HG02885 (cell line): ENCODE measurements around the gene KRTAP5-11.
"Not testable (repeated sequence)": the region's sequence is repeated elsewhere in the genome, so short reads cannot be mapped to it uniquely, and the experiment has no call there.

Experiments used
- ATAC-seq: cut with Tn5 transposase; IDR thresholded peaks from one replicate; pipeline ENCODE4 v1.9.1; 2021; ENCODE audit warnings: mild to moderate bottlenecking; ENCODE audit not compliant: unreplicated experiment, poor library complexity

The KRTAP5-11 gene

GRCh38 chr11:71582969-71583368, 294 bp upstream of the KRTAP5-11 start:
- ATAC-seq = not testable (repeated sequence)

DNA sequence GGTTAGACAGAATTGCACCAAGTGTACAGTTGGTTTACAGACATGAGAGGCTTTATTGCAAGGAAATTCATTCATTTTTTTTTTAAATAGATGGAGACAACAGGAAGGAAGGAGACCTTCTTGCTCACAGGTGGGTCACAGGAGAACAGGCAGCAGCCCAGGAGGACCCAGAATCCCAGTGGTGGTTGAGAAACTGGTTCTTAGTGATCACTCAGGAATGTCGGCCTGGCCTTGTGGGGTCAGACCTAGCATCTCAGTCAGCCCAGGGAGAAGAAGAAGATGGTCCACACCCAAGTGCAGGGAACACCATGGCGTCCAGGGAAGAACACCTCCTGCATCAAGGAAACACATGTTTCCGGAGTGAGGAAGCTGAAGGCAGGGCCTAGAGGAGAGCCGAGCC, 849 bp downstream of the KRTAP5-11 start:
- ATAC-seq = no peak

GRCh38 chr11:71580057-71581003, 2.3 kb downstream of the KRTAP5-11 start:
- ATAC-seq = no peak

- not testable (repeated sequence) for ATAC-seq
Measured at GRCh38 chr11:71579513-71579912, 3.2 kb downstream of the KRTAP5-11 start.

- ATAC-seq = no peak
Measured at GRCh38 chr11:71577469-71578004, 5.1 kb downstream of the KRTAP5-11 start.

DNA sequence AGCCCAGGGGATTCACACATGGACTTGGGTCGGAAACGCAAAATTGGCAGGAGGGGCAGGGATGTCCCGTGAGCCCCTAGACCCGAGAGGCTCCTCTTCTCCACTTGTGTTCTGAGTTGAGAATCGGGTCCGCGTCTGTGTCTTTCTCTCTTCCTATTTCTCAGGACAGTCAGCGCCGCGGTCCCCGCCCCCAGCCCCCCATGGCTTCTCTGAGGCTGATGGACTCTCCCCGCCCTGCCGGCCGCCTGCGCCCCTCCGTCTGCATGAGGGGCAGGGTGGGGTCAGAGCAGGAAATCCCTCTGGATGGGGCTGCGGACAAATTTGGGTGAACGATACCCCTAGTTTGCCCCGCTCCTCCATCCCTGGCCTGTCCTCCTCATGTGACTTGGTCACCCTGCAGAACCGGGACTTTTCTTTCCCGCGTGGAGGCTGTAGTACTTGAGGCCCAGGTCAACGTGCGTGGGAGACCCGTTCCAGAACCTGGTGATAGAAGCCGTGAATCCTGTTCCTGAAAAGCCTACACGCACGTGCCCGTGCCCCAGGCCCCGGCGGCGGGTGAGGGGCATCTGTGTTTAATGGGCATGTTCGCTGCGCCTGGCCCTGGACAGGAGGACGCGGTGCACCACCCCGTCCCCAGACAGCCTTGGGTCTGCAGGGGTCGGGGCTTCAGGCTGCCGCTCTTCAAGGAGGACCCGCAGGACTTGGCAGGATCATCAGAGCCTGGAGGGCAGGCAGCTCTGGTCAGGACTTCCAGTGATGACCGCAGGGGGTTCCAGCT, 5.8 kb downstream of the KRTAP5-11 start:
- not testable (repeated sequence) for ATAC-seq

DNA sequence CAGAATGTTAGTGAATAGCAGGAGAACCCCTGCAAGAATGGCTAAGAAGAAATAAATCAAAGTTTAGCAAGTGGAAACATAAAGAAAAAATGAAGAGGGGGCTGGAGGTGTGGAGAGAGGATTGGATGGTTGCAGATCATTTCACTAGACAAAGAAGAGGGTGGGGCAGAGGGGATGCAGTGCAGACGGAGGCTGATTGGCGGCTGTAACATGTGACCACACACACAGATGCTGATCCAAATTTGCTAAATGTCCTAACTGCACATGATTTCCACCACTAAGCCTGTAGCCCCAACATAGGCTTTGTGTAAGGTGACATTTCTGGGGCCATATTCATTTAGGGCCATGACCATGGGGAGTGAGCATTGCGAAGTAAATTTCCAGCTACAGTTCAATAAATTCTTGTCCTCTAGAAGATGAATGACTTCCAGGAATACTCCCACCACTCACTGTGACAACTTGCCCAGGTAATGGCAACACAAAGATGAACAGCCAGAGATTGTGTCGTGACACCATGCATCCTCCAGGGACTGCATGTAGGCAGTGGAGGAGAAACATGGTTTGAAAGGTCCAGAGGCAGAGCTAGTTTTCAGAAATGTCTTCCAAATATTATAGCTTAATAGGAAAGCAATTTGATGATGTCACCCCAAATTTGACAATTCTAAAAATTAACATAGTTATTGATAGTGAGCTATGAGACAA, 6.8 kb downstream of the KRTAP5-11 start:
- ATAC-seq = no peak

GRCh38 chr11:71574418-71574817, 8.3 kb downstream of the KRTAP5-11 start:
- no peak for ATAC-seq

DNA sequence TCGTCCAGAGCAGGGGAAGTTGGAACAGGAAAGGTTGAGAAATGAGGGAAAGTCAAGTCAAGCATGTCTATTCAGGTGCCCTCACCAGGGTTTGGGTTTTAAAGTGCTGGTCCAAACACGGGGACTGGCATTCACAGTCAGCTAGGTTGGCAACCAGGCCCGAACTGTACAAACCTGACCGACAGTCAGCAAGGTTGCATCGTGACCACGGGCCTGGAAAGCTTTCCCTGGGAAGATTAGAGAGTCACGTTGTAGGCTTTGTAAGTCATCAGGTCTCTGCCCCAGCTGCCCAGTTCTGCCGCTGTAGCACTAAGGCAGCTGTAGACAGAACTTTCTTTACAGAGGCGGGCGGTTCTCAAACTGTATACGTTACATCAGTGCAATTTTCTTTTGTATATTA, 9.9 kb downstream of the KRTAP5-11 start:
- no peak for ATAC-seq

DNA sequence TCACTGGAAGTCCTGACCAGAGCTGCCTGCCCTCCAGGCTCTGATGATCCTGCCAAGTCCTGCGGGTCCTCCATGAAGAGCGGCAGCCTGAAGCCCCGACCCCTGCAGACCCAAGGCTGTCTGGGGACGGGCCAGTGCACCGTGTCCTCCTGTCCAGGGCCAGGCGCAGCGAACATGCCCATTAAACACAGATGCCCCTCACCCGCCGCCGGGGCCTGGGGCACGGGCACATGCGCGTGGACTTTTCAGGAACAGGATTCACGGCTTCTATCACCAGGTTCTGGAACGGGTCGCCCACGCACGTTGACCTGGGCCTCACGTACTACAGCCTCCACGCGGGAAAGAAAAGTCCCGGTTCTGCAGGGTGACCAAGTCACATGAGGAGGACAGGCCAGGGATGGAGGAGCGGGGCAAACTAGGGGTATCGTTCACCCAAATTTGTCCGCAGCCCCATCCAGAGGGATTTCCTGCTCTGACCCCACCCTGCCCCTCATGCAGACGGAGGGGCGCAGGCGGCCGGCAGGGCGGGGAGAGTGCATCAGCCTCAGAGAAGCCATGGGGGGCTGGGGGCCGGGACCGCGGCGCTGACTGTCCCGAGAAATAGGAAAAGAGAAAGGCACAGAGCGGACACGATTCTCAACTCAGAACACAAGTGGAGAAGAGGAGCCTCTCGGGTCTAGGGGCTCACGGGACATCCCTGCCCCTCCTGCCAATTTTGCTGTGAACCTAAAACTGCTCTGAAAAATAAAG, 11.4 kb downstream of the KRTAP5-11 start:
- not testable (repeated sequence) for ATAC-seq

DNA sequence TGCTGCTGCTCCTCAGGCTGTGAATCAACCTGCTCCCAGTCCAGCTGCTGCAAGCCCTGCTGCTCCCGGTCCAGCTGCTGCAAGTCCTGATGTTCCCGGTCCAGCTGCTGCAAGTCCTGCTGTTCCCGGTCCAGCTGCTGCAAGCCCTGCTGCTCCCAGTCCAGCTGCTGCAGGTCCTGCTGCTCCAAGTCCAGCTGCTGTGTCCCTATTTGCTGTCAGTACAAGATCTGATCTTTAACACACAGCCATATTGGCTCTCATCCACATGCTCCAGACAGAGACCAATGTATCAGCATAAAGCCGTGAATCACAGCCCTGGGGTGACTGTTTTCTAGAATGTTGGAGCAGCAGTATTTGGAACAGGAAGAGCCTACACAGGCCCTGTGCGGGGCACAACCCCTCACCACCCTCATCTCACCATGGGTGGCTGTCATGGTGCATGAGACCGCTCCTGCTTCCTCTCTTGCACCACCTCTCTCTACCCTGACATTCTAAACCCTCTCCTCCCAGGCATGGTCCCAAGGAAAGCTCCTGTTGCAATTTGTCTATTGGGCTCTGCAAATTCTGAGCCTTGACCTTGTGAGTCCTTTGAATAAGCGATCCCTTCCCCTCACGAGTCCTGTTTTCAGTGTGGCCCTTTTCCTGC, 13.8 kb downstream of the KRTAP5-11 start:
- ATAC-seq = no peak

DNA sequence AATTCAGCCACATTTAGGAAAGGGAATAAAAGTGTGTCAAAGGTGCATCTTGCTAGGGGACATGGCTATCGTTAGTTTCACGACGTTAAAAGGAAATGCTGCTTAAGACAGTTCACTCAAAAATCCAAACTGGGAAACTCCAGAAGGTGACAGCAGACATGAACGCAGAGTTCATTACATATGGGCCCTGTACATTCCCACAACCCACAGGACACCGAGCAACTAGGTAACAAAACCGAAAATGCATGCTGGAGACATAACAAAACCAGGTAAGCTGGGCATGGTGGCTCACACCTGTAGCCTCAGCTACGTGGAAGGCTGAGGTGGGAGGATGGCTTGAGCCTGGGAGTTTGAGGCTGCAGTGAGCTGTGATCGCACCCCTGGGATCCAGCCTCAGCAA, 15.0 kb downstream of the KRTAP5-11 start:
- not testable (repeated sequence) for ATAC-seq

GRCh38 chr11:71566626-71567599, 15.8 kb downstream of the KRTAP5-11 start:
- ATAC-seq = not testable (repeated sequence)

DNA sequence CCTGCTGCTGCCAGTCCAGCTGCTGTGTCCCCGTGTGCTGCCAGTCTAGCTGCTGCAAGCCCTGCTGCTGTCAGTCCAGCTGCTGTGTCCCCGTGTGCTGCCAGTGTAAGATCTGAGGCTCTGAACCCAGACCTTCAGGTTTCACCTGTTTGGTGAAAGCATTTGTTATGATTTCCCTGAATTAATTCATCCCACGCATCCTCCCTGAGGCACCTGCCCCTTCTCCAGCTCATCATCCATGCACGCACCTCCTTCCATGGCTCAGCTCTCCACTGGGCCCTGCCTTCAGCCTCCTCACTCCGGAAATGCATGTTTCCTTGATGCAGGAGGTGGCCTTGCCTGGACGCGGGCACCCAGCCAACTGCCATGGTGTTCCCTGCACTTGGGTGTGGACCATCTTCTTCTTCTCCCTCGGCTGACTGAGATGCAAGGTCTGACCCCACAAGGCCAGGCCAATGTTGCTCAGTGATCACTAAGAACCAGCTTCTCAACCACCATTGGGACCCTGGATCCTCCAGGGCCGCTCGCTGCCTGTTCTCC, 16.5 kb downstream of the KRTAP5-11 start:
- ATAC-seq = no peak

DNA sequence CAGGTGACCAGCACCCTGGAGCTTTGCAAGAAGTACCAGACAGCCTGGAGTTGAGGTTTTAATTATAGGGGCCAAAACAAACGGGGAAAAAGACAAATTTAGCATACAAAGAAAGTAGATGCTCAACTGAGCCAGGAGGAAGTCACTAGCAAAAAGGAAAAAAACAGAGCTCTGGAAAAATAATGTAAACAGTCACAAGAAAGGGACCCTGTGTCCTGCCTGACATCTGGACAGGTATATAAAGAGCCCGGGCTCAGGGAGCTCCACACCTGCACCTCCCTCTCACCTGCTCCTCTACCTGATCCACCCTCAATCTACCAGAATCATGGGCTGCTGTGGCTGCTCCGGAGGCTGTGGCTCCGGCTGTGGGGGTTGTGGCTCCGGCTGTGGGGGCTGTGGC, 17.4 kb downstream of the KRTAP5-11 start, which contains the start of gene KRTAP5-10:
KRTAP5-10 (plus strand) TSS at position 301 of the 400 bp plus-strand sequence; CDS start at position 326, 25 bp downstream.
- no peak for ATAC-seq

- ATAC-seq = no peak
Measured at GRCh38 chr11:71564430-71564829, 18.2 kb downstream of the KRTAP5-11 start.

DNA sequence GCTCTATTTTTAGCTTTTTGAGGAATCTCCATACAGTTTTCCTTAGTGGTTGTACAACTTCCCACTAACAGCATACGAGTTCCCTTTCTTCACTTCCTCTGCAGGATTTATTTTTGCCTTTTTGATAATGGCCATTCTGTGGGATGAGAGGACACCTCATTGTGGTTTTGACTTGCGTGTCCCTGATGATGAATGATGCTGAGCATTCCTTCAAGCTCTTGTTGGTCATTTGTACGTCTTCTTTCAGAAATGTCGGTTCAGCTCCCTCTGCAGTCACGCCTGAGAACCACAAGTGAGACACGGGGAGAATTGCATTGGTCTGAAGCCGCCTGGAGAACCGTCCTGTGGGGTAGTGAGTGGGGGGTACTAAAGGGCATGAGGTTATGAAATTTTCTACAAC, 19.3 kb downstream of the KRTAP5-11 start:
- no peak for ATAC-seq

DNA sequence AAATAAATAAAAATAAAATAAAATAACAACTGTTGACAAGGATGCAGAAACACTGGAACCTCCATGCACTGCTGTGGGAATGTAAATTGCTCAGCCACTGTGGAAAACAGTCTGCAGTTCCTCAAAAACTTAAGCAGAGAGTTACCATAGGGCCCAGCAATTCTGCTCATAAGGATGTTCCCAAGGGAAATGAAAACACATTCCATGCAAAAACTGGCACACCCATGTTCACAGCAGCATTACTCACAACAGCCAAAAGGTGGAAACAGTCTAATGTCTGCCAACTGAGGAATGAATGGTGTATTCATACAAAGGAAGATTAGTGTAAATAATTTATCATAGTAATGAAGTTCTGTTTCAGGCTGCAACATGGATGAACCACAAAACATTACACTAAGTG, 20.6 kb downstream of the KRTAP5-11 start:
- ATAC-seq = no peak
